Adrenal gland (tissue), 5 donors: ENCODE data around the gene GABRB3.

Source experiments
- POLR2A ChIP-seq, 2 donors: fragments of 450-650 bp; IDR thresholded peaks; one replicate each; pipeline ENCODE4 v1.6.1; 2017; ENCODE audit warnings: antibody characterized with exemption in 2 of 2, mild to moderate bottlenecking in 2 of 2, moderate library complexity in 1 of 2
- TF ChIP-seq, protein P1 (sequence below), 6 experiments: fragments of 450-650 bp in 4 of 6; fragments of 200-600 bp in 2 of 6; sonication (generic) in 1 of 6; IDR thresholded peaks; 1 replicate in 5 of 6; 2 replicates in 1 of 6; pipeline versions ENCODE4 v1.5.1 to v1.8.0; 2016 to 2021; ENCODE audit warnings: antibody characterized with exemption in 6 of 6, mild to moderate bottlenecking in 2 of 6, moderate library complexity in 1 of 6
- donor health status: DM: no; HTN: no; CAD: no.

DNA sequence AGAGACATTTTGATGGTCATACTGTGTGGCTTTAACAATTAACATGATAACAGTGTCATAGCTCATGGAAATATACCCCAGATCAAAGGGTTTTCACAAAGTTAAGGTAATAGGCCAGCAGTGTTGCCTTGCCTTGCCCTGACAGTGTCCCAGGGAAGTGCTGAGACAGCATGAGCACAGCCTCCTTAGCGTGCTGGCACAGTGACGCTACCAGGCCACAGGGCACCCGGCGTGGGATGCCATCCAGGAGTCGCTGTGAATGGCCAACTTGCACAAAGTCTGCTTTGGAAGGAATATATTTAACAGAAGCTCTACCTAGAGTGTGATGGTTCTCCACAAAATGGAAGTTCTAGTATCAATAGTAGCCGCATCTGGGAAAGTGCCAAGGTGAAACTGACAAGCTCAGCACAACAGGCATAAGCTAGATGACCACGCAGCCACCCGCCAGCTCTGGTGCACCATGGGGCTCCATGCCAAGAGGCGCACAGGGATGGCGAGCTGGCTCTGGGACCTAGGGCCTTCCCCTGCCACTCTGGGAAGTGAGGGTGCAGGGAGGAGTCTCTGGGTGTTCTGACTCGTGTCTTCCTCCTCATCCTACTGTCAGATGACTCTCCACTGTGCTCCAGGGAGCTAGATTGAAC lies 86.2 kb downstream of the GABRB3 start:
- TF ChIP-seq, protein P1, sequence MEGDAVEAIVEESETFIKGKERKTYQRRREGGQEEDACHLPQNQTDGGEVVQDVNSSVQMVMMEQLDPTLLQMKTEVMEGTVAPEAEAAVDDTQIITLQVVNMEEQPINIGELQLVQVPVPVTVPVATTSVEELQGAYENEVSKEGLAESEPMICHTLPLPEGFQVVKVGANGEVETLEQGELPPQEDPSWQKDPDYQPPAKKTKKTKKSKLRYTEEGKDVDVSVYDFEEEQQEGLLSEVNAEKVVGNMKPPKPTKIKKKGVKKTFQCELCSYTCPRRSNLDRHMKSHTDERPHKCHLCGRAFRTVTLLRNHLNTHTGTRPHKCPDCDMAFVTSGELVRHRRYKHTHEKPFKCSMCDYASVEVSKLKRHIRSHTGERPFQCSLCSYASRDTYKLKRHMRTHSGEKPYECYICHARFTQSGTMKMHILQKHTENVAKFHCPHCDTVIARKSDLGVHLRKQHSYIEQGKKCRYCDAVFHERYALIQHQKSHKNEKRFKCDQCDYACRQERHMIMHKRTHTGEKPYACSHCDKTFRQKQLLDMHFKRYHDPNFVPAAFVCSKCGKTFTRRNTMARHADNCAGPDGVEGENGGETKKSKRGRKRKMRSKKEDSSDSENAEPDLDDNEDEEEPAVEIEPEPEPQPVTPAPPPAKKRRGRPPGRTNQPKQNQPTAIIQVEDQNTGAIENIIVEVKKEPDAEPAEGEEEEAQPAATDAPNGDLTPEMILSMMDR (IDR thresholded peaks at IDR 0.05) = no peak
- no peak for TF ChIP-seq POLR2A (IDR thresholded peaks at IDR 0.05)
